Measurements from ENCODE around the gene CXCR6. TPM values are rescaled to one million over a fixed set of nuclear protein-coding genes. Genes with fewer than 3 reads are reported as not detected.

The CXCR6 gene
- polyA plus RNA-seq, 1 of the 3 experiments (the other 2 are of a cell fraction) = not detected

DNA sequence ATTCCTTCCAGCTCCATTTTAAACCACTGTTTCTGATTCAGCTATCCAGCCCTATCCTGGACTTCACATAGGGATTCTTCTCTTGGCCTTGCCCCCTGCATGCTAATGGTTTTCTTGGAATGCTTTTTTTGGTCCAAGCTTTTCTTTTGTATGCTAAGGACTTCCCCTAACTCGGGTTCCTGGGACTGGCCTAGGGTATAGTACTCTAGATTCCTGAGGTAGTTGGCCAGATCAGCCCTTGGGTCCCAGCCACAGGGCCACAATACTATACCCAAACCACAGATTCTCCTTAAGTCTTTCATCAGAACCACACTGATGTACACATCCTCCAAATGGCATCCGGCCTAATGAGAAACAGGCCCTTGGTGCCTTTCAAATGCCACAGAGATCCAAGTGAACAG lies 49.6 kb downstream of the CXCR6 start (continued):
- TF ChIP-seq, protein P1, sequence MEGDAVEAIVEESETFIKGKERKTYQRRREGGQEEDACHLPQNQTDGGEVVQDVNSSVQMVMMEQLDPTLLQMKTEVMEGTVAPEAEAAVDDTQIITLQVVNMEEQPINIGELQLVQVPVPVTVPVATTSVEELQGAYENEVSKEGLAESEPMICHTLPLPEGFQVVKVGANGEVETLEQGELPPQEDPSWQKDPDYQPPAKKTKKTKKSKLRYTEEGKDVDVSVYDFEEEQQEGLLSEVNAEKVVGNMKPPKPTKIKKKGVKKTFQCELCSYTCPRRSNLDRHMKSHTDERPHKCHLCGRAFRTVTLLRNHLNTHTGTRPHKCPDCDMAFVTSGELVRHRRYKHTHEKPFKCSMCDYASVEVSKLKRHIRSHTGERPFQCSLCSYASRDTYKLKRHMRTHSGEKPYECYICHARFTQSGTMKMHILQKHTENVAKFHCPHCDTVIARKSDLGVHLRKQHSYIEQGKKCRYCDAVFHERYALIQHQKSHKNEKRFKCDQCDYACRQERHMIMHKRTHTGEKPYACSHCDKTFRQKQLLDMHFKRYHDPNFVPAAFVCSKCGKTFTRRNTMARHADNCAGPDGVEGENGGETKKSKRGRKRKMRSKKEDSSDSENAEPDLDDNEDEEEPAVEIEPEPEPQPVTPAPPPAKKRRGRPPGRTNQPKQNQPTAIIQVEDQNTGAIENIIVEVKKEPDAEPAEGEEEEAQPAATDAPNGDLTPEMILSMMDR (IDR thresholded peaks at IDR 0.05) = no peak

DNA sequence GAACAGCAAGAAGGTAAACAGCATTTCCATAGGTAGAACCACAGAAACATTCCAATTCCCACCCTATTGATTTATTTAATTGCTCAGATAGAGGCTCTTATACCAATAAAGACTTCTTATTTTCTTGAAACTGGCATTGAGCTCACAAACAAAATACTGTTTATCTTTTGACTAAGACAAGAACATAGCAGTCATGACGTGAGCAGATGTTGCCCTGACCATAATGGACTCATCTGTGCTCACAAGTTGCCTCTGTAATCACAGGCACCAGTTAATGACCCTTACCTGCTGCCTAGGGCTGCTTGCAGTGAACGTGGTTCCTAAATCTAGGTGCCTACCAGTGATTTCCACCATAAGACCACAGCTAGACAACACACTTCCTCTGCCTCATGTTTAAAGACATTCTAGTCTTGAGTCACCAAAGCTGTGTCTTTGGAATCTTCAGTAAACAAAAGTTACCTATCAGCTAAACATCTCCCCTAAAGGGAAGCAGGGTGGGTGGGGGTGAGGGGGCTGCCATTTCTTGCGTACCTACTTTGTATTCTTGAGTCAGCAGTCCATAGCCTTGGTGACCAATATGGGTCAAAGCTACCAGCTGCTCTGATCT lies 50.3 kb downstream of the CXCR6 start:
- TF ChIP-seq GATA2 (CRISPR knock-in tag; IDR thresholded peaks at IDR 0.05) (no peak), RFX5 (IDR thresholded peaks at IDR 0.05; ENCODE audit: low read length) (no peak), CHD2 (IDR thresholded peaks at IDR 0.05; ENCODE audit: low read length, partially characterized antibody) (no peak), YY1 (IDR thresholded peaks at IDR 0.05; ENCODE audit: low read depth) (no peak), TCF12 (IDR thresholded peaks at IDR 0.05) (no peak), SMC3 (IDR thresholded peaks at IDR 0.05; ENCODE audit: low read depth, low read length) (no peak), TEAD4 (IDR thresholded peaks at IDR 0.05; ENCODE audit: borderline replicate concordance, insufficient read depth) (no peak)
- TF ChIP-seq, protein P2, sequence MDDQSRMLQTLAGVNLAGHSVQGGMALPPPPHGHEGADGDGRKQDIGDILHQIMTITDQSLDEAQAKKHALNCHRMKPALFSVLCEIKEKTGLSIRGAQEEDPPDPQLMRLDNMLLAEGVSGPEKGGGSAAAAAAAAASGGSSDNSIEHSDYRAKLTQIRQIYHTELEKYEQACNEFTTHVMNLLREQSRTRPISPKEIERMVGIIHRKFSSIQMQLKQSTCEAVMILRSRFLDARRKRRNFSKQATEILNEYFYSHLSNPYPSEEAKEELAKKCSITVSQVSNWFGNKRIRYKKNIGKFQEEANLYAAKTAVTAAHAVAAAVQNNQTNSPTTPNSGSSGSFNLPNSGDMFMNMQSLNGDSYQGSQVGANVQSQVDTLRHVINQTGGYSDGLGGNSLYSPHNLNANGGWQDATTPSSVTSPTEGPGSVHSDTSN (IDR thresholded peaks at IDR 0.05) = no peak
- no peaks in the 10 kb centered on the region for H3K9me2 ChIP-seq
- WGBS (ENCODE audit: low lambda C conversion rate) = 98% methylated on average over 3 of the region's 3 CpGs
- CTCF ChIA-PET = interaction anchor here (0.5 to 1.7 kb wide), 3 partner anchors 10 to 232 kb away, joined by 3 to 5 read pairs (median 3); no protein-coding TSS in a partner anchor
- H3K4me3 ChIP-seq (ENCODE audit: low read depth in 2 of 2, low read length in 1 of 2) = no peak overlapping the region
- H3K4me2 ChIP-seq = peak overlapping the region; percentile 26; the same call in 1 of the 2 replicates
- H3K9ac ChIP-seq = no peak overlapping the region
- POLR2A ChIA-PET = interaction anchor here (0.9 kb wide), 1 partner anchor 9 kb away, joined by 3 read pairs; no protein-coding TSS in a partner anchor
- no peaks in the 10 kb centered on the region for H3K36me3 ChIP-seq (replicated peaks in 1 of 2; ENCODE audit: control insufficient read depth in 1 of 2, insufficient read depth in 2 of 2, low read length in 1 of 2)
- no peaks in the 10 kb centered on the region for H4K20me1 ChIP-seq (ENCODE audit: insufficient read depth)
- peaks cover 11% of the 10 kb centered on the region for H3F3A ChIP-seq (replicated peaks; ENCODE audit: insufficient read depth)
- peaks cover 13% of the 10 kb centered on the region; the same call in 1 of the 2 replicates for H3K79me2 ChIP-seq (ENCODE audit: insufficient read depth)
- DNase-seq = no peak
- H3K4me1 ChIP-seq (ENCODE audit: control insufficient read depth in 1 of 2, insufficient read depth in 2 of 2, low read depth in 1 of 2, low read length in 1 of 2) = peaks cover 8 to 29% of the 10 kb centered on the region in 2 experiments
- H3K27ac ChIP-seq (ENCODE audit: low read depth in 2 of 2, low read length in 1 of 2) = peak overlapping the region in 1 of 2 experiments; percentile 52; a peak in 2 of 4 replicates
- H3K27me3 ChIP-seq (ENCODE audit: insufficient read depth) = no peaks in the 10 kb centered on the region; the same call in 1 of the 2 replicates
- H2AFZ ChIP-seq (ENCODE audit: low read depth) = no peak overlapping the region
- no peaks in the 10 kb centered on the region for H3K9me3 ChIP-seq

DNA sequence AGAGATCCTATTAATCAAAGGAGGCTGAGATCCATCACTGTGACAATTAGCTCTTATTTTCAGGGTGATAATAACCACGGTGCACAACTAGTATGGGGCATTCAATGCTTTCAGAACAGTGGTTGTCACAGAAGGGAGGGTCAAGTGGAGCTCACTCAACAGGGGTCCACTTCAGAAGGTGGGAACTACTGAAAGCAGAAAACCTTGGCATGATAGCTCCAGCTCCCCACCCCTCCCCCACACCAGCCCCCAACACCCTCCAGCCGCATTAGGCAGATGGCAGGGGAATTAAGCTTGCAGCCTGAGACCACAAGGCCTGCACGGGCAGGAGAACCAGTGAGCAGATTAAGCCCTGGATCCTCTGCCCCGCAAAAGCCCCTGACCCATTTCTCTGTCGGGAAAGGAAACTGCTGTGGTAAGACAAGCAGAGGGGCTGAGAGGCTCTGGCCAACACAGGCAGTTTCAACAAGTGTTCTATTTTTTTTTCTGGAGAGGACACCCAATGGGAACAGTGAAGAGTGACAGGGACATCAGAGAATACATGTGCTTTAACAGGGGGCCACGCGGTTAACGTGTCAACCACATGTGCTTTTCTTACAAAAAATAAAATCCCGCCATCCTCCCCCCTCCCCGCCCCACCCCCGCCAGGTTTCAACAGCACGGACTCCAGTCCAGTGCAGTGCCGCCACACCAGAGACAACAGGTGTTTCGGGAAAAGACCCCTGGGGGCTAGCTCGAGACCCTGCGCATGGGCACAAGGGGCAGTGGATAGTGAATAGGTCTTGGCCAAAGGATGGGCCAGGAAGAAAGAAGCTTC lies 51.4 kb downstream of the CXCR6 start:
- DNase-seq = peak; percentile 59
- POLR2A ChIA-PET = no interaction called here
- Histone ChIP-seq H3K79me2 (ENCODE audit: insufficient read depth) (peaks cover 10% of the 10 kb centered on the region; the same call in 1 of the 2 replicates), H3K4me3 (ENCODE audit: low read depth in 2 of 2, low read length in 1 of 2) (peak overlapping the region; percentile 94 to 97), H3K9ac (peak overlapping the region; percentile 83), H3K9me2 (no peaks in the 10 kb centered on the region), H3K27ac (ENCODE audit: low read depth in 2 of 2, low read length in 1 of 2) (no peak overlapping the region; a peak in 1 of 4 replicates), H4K20me1 (ENCODE audit: insufficient read depth) (no peaks in the 10 kb centered on the region), H3K36me3 (replicated peaks in 1 of 2; ENCODE audit: control insufficient read depth in 1 of 2, insufficient read depth in 2 of 2, low read length in 1 of 2) (no peaks in the 10 kb centered on the region), H3K4me1 (ENCODE audit: control insufficient read depth in 1 of 2, insufficient read depth in 2 of 2, low read depth in 1 of 2, low read length in 1 of 2) (peaks cover 8 to 21% of the 10 kb centered on the region in 2 experiments; a peak in 3 of 4 replicates), H3K4me2 (peak overlapping the region; percentile 98), H3F3A (replicated peaks; ENCODE audit: insufficient read depth) (peaks cover 11% of the 10 kb centered on the region), H3K9me3 (no peaks in the 10 kb centered on the region), H2AFZ (ENCODE audit: low read depth) (peak overlapping the region; percentile 99), H3K27me3 (ENCODE audit: insufficient read depth) (no peaks in the 10 kb centered on the region; the same call in 1 of the 2 replicates)
- CTCF ChIA-PET = interaction anchor here (0.5 to 2.7 kb wide), 4 partner anchors 9 to 233 kb away, joined by 3 to 7 read pairs (median 4); no protein-coding TSS in a partner anchor
- 13% methylated on average over 14 of the region's 16 CpGs for WGBS (ENCODE audit: low lambda C conversion rate)
- TF ChIP-seq RFX5 (IDR thresholded peaks at IDR 0.05; ENCODE audit: low read length) = no peak
- TF ChIP-seq POLR2AphosphoS5 (IDR thresholded peaks at IDR 0.05; ENCODE audit: low read depth, low read length) = no peak
- TF ChIP-seq TCF12 (IDR thresholded peaks at IDR 0.05) = no peak
- no peak for TF ChIP-seq NRF1 (IDR thresholded peaks at IDR 0.05; ENCODE audit: low read depth, low read length)
- TF ChIP-seq YY1 (IDR thresholded peaks at IDR 0.05; ENCODE audit: low read depth) = no peak
- no peak for TF ChIP-seq NFIC (IDR thresholded peaks at IDR 0.05; ENCODE audit: borderline replicate concordance)
- TF ChIP-seq FOXM1 (IDR thresholded peaks at IDR 0.05; ENCODE audit: low read depth) = no peak
- TF ChIP-seq, protein P2 (IDR thresholded peaks at IDR 0.05) = no peak
- peak; percentile 62; the same call in 1 of the 2 replicates for TF ChIP-seq MXI1 (IDR thresholded peaks at IDR 0.05; ENCODE audit: low read depth, low read length)
- TF ChIP-seq, protein P3, sequence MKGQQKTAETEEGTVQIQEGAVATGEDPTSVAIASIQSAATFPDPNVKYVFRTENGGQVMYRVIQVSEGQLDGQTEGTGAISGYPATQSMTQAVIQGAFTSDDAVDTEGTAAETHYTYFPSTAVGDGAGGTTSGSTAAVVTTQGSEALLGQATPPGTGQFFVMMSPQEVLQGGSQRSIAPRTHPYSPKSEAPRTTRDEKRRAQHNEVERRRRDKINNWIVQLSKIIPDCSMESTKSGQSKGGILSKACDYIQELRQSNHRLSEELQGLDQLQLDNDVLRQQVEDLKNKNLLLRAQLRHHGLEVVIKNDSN (IDR thresholded peaks at IDR 0.05; ENCODE audit: borderline replicate concordance, low read depth) = no peak
- no peak for TF ChIP-seq SMC3 (IDR thresholded peaks at IDR 0.05; ENCODE audit: low read depth, low read length)

All from SK-N-SH (cell line).